Right lobe of liver (tissue), 4 donors: ENCODE data around the gene KCNA5.

ENCODE experiments used
- CTCF ChIP-seq, 4 donors: fragments of 200-600 bp in 3 of 4; fragments of 450-650 bp in 1 of 4; IDR thresholded peaks; one replicate each; pipeline versions ENCODE4 v1.5.1 to v1.8.0; 2016 to 2022; ENCODE audit warnings: antibody characterized with exemption in 4 of 4, mild to moderate bottlenecking in 2 of 4
- POLR2A ChIP-seq: fragments of 450-650 bp; IDR thresholded peaks from one replicate; pipeline ENCODE4 v1.6.1; 2017; ENCODE audit warnings: antibody characterized with exemption, mild to moderate bottlenecking
- donor health status: DM: no; HTN: no; CAD: no.
- donor health status: DM: no; HTN: no; CAD: no.
- donor health status: DM: no; HTN: yes; CAD: no.

GRCh38 chr12:5014269-5014668 is 29.4 kb upstream of the KCNA5 start:
- TF ChIP-seq POLR2A (no peak), CTCF (IDR thresholded peaks at IDR 0.05) (no peak)
